IMR-90 (cell line): Measurements from ENCODE around the gene BFSP1. TPM values are rescaled to one million over a fixed set of nuclear protein-coding genes. Genes with fewer than 3 reads are reported as not detected.

ENCODE experiments used
- ATAC-seq: fragments of 200-7000 bp; cut with Tn5 transposase; 2 replicates; pipeline ENCODE4 v1.9.1; 2020; ENCODE audit warnings: low read depth, mild to moderate bottlenecking, moderate library complexity
- BruUV-seq: library from RNA; stranded (reverse); fragments of 400-500 nt; replicated peaks from 2 replicates; lab custom pipeline; 2021; lab: Mats Ljungman, UMichigan
- CTCF ChIA-PET: fragments of 300-600 bp; formaldehyde crosslinking; extraction: SDS; loops from one replicate; lab custom pipeline; 2021; ENCODE audit warnings: antibody characterized with exemption; lab: Yijun Ruan, JAX
- POLR2A ChIA-PET: fragments of 300-600 bp; sonication (Branson Sonifier 250); formaldehyde crosslinking; loops from one replicate; lab custom pipeline; 2022; ENCODE audit warnings: antibody characterized with exemption; ENCODE audit not compliant: unreplicated experiment; lab: Charles Lee
- DNase-seq: peaks from one replicate; pipeline ENCODE4 v3.0.0; 2013
- H2AFZ ChIP-seq: replicated peaks from 2 replicates; pipeline ENCODE3; 2013; ENCODE audit warnings: low read length, mild to moderate bottlenecking; ENCODE audit not compliant: poor library complexity
- H2AK5ac ChIP-seq: 2 replicates; pipeline ENCODE4 v1.6.1; 2013; ENCODE audit warnings: low read depth, low read length, inconsistent platforms
- H2AK9ac ChIP-seq: replicated peaks from 2 replicates; pipeline ENCODE3; 2013; ENCODE audit warnings: mild to moderate bottlenecking, low read depth, low read length, moderate library complexity; ENCODE audit not compliant: poor library complexity
- H2BK120ac ChIP-seq: 2 replicates; pipeline ENCODE4 v1.6.1; 2013; ENCODE audit warnings: low read depth, low read length, inconsistent platforms
- H2BK15ac ChIP-seq: 3 replicates; pipeline ENCODE4 v1.6.1; 2013; ENCODE audit warnings: low read depth, low read length, inconsistent platforms
- H2BK20ac ChIP-seq: 2 replicates; pipeline ENCODE4 v1.6.1; 2013; ENCODE audit warnings: low read depth, mild to moderate bottlenecking, inconsistent platforms, low read length, moderate library complexity
- H2BK5ac ChIP-seq: 2 replicates; pipeline ENCODE4 v1.6.1; 2013; ENCODE audit warnings: mild to moderate bottlenecking, low read depth, low read length, inconsistent platforms; ENCODE audit not compliant: poor library complexity, severe bottlenecking
- H3K14ac ChIP-seq: replicated peaks from 2 replicates; pipeline ENCODE4 v1.6.1; 2013; ENCODE audit warnings: low read depth, low read length, inconsistent platforms
- H3K18ac ChIP-seq: 2 replicates; pipeline ENCODE4 v1.6.1; 2013; ENCODE audit warnings: low read depth, low read length, control low read depth
- H3K23ac ChIP-seq: 2 replicates; pipeline ENCODE4 v1.6.1; 2013; ENCODE audit warnings: low read depth, low read length, inconsistent platforms
- H3K27ac ChIP-seq: 2 replicates; pipeline ENCODE4 v1.5.1; 2013; ENCODE audit warnings: mild to moderate bottlenecking, control low read depth, low read length; ENCODE audit not compliant: insufficient read depth
- H3K27me3 ChIP-seq: 2 replicates; pipeline ENCODE4 v1.6.1; 2013; ENCODE audit warnings: low read length; ENCODE audit not compliant: control insufficient read depth, insufficient read depth
- H3K36me3 ChIP-seq: 2 replicates; pipeline ENCODE4 v1.6.1; 2013; ENCODE audit warnings: low read length, mixed read lengths; ENCODE audit not compliant: control insufficient read depth, insufficient read depth
- H3K4ac ChIP-seq: 2 replicates; pipeline ENCODE4 v1.6.1; 2013; ENCODE audit warnings: low read depth, low read length, inconsistent platforms
- H3K4me1 ChIP-seq: 2 replicates; pipeline ENCODE4 v1.6.1; 2013; ENCODE audit warnings: low read length, mixed read lengths; ENCODE audit not compliant: control insufficient read depth, insufficient read depth
- H3K4me2 ChIP-seq: 2 replicates; pipeline ENCODE4 v1.6.1; 2013; ENCODE audit warnings: low read depth, mild to moderate bottlenecking, control low read depth, low read length, moderate library complexity
- H3K4me3 ChIP-seq: 2 replicates; pipeline ENCODE4 v1.5.1; 2013; ENCODE audit warnings: low read depth, mild to moderate bottlenecking, control low read depth, low read length, moderate library complexity; ENCODE audit not compliant: insufficient read depth
- H3K56ac ChIP-seq: 2 replicates; pipeline ENCODE4 v1.6.1; 2013; ENCODE audit warnings: low read length, inconsistent platforms; ENCODE audit not compliant: insufficient read depth; ENCODE audit errors: extremely low read depth
- H3K79me1 ChIP-seq, 2 experiments: 2 replicates each; pipeline ENCODE4 v1.6.1; 2013; ENCODE audit warnings: low read length in 2 of 2, inconsistent platforms in 1 of 2, low read depth in 1 of 2
- H3K9ac ChIP-seq: 2 replicates; pipeline ENCODE4 v1.6.1; 2013; ENCODE audit warnings: low read depth, low read length, control low read depth
- H3K9me1 ChIP-seq: 2 replicates; pipeline ENCODE4 v1.6.1; 2013; ENCODE audit warnings: low read length, inconsistent platforms; ENCODE audit not compliant: insufficient read depth
- H3K9me3 ChIP-seq: 2 replicates; pipeline ENCODE4 v1.6.1; 2013; ENCODE audit warnings: low read length; ENCODE audit not compliant: control insufficient read depth, insufficient read depth
- H4K20me1 ChIP-seq: 2 replicates; pipeline ENCODE4 v1.6.1; 2013; ENCODE audit warnings: low read length, inconsistent platforms; ENCODE audit not compliant: insufficient read depth
- H4K5ac ChIP-seq: 2 replicates; pipeline ENCODE4 v1.6.1; 2013; ENCODE audit warnings: mild to moderate bottlenecking, low read depth, low read length, control low read depth
- H4K8ac ChIP-seq, 2 experiments: 2 replicates each; pipeline ENCODE4 v1.6.1; 2013; ENCODE audit warnings: low read depth in 2 of 2, low read length in 2 of 2, control low read depth in 1 of 2, inconsistent platforms in 1 of 2
- H4K91ac ChIP-seq: 2 replicates; pipeline ENCODE4 v1.6.1; 2013; ENCODE audit warnings: low read depth, low read length, inconsistent platforms; ENCODE audit not compliant: insufficient read depth
- BHLHE40 ChIP-seq: fragments of 150-350 bp; IDR thresholded peaks from 2 replicates; pipeline ENCODE4 v1.6.1; 2016; ENCODE audit warnings: mild to moderate bottlenecking, low read depth, low read length
- CEBPB ChIP-seq: IDR thresholded peaks from 2 replicates; pipeline ENCODE4 v1.6.1; 2012; ENCODE audit warnings: low read depth, low read length, improper control_type of control experiment
- RCOR1 ChIP-seq: IDR thresholded peaks from 2 replicates; pipeline ENCODE4 v1.6.1; 2012; ENCODE audit warnings: mild to moderate bottlenecking, low read length, improper control_type of control experiment; ENCODE audit not compliant: insufficient replicate concordance
- WGBS, 2 experiments: methylation state at CpG; one replicate each; pipeline versions ENCODE4 v1.1.5 to v1.1.7; 2013; ENCODE audit warnings: missing lambda C conversion rate in 2 of 2; ENCODE audit not compliant: insufficient read length in 1 of 2; ENCODE audit errors: extremely low coverage in 2 of 2; 5-methylcytosine and 5-hydroxymethylcytosine counted together
- dilution Hi-C: fragments of 300-500 bp; cut with HindIII; formaldehyde crosslinking; loops from one replicate; pipeline ENCODE4 v1.14.3; 2018; ENCODE audit warnings: low sequenced_read_pairs; ENCODE audit not compliant: unreplicated experiment
- in situ Hi-C: fragments of 300-500 bp; cut with MboI; formaldehyde crosslinking; loops from 3 replicates; pipeline ENCODE4 v1.14.3; 2019; ENCODE audit warnings: low sequenced_read_pairs, inconsistent platforms, mixed read lengths
- intact Hi-C: fragments of 100-400 bp; cut with micrococcal nuclease; formaldehyde crosslinking; loops from 2 replicates; pipeline ENCODE4 v1.10.0; 2022
- polyA plus RNA-seq, 3 experiments: library from polyadenylated mRNA; depleted of rRNA; stranded (reverse); fragments of >200 nt; gene quantifications; 2 replicates each; pipeline ENCODE4 v1.2.3, GENCODE V29; 2012; ENCODE audit warnings: low replicate concordance in 1 of 3
- total RNA-seq: library from RNA; depleted of rRNA; stranded (reverse); fragments of >200 nt; gene quantifications from 2 replicates; pipeline ENCODE4 v1.2.3, GENCODE V29; 2012

Gene BFSP1
- total and polyA plus RNA-seq, 2 of the 4 experiments (the other 2 are of a cell fraction): 1.1 to 2.0 TPM

DNA sequence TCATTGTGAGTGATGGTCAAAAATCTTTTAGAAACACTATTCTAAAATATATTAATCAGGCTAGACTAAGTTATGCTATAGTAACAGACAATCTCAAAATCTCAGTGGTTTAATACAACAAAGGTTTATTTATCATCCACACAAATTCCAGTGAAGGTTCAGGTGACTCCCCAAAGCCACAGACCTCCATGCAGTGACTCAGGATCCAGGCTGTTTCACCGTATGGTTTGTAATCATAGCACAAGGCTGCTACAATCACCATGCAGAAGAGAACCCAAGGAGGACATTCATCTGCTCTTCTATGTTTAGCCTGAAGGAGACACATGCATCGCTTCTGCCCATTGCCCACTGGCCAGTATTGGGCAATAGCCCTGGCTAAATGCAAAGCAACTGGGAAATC, 46.2 kb downstream of the BFSP1 start:
- Histone ChIP-seq H3K23ac (no peak overlapping the region), H4K8ac (no peak overlapping the region), H3K27ac (no peak overlapping the region), H3K79me1 (no peaks in the 10 kb centered on the region), H3K4ac (no peak overlapping the region), H3K4me1 (no peaks in the 10 kb centered on the region), H4K91ac (no peak overlapping the region), H2AK9ac (no peak overlapping the region), H3K9me3 (peaks cover 2% of the 10 kb centered on the region; the same call in 1 of the 2 replicates), H3K27me3 (peaks cover 40% of the 10 kb centered on the region), H3K9me1 (no peaks in the 10 kb centered on the region), H2AK5ac (no peak overlapping the region), H2BK120ac (no peak overlapping the region), H3K4me2 (no peak overlapping the region), H4K5ac (no peak overlapping the region), H3K36me3 (no peaks in the 10 kb centered on the region), H2BK20ac (no peak overlapping the region), H3K14ac (no peak overlapping the region), H3K4me3 (no peak overlapping the region), H3K56ac (no peak overlapping the region), H2AFZ (no peak overlapping the region), H3K18ac (no peak overlapping the region), H2BK15ac (no peak overlapping the region), H2BK5ac (no peak overlapping the region), H3K9ac (no peak overlapping the region), H4K20me1 (no peaks in the 10 kb centered on the region)
- intact Hi-C loops: no loop called here
- no CpG with 5 or more reads among the region's 2 CpGs for WGBS, 2 experiments
- CTCF ChIA-PET: interaction anchor here (1.4 kb wide), 1 partner anchor 27 kb away, joined by 3 read pairs; no protein-coding TSS in a partner anchor
- no TSS peak for BruUV-seq
- no peak for DNase-seq
- TF ChIP-seq BHLHE40 (no peak), RCOR1 (no peak), CEBPB (0 out of 2 replicates have a peak, but pooled peaks have one; percentile 33)
- in situ Hi-C loops: no loop called here
- dilution Hi-C loops: no loop called here
- no peak for ATAC-seq
- POLR2A ChIA-PET: no interaction called here
